Measurements from ENCODE around the gene FNDC3A.

GRCh38 chr13:49057176-49057575 lies 81.5 kb downstream of the FNDC3A start:
- no peak for TF ChIP-seq CTCF (conservative IDR thresholded peaks at IDR 0.05; ENCODE audit: low read depth, low read length)
- TF ChIP-seq EZH2 (IDR thresholded peaks at IDR 0.05; ENCODE audit: low read length, unreplicated experiment) = no peak
- TF ChIP-seq EZH2phosphoT487 (IDR thresholded peaks at IDR 0.05; ENCODE audit: borderline replicate concordance, low read length) = no peak
